ENCODE results near the gene PPDPF.
"Not testable (repeated sequence)": the region's sequence is repeated elsewhere in the genome, so short reads cannot be mapped to it uniquely, and the experiment has no call there.

Gene PPDPF

GRCh38 chr20:63504642-63505041 is 15.9 kb upstream of the PPDPF start:
- peaks cover 7% of the 10 kb centered on the region for H3K27me3 ChIP-seq (ENCODE audit: low read depth, low read length)
- no peak overlapping the region for H3K27ac ChIP-seq (ENCODE audit: low read length)
- H3K4me3 ChIP-seq (ENCODE audit: low read depth in 1 of 2, low read length in 2 of 2), result no peak overlapping the region
- peaks cover 0 to 10% of the 10 kb centered on the region in 2 donors for H3K4me1 ChIP-seq (ENCODE audit: control insufficient read depth in 1 of 2, insufficient read depth in 2 of 2, low read length in 2 of 2)
- H3K9me3 ChIP-seq (ENCODE audit: control insufficient read depth in 1 of 2, low read length in 2 of 2), result peaks cover 7 to 16% of the 10 kb centered on the region in 2 donors
- H3K36me3 ChIP-seq (ENCODE audit: control insufficient read depth in 1 of 2, insufficient read depth in 2 of 2, low read length in 2 of 2), result no peaks in the 10 kb centered on the region

- Histone ChIP-seq H3K27me3 (ENCODE audit: low read depth, low read length) (peaks cover under 1% of the 10 kb centered on the region), H3K4me3 (ENCODE audit: low read depth in 1 of 2, low read length in 2 of 2) (no peak overlapping the region), H3K4me1 (ENCODE audit: control insufficient read depth in 1 of 2, insufficient read depth in 2 of 2, low read length in 2 of 2) (peaks cover 0 to 8% of the 10 kb centered on the region in 2 donors), H3K9me3 (ENCODE audit: control insufficient read depth in 1 of 2, low read length in 2 of 2) (peaks cover 7 to 16% of the 10 kb centered on the region in 2 donors), H3K27ac (ENCODE audit: low read length) (no peak overlapping the region), H3K36me3 (ENCODE audit: control insufficient read depth in 1 of 2, insufficient read depth in 2 of 2, low read length in 2 of 2) (no peaks in the 10 kb centered on the region)
Observed at GRCh38 chr20:63505281-63505680, 15.3 kb upstream of the PPDPF start.

GRCh38 chr20:63505723-63506122 is 14.8 kb upstream of the PPDPF start:
- H3K27ac ChIP-seq (ENCODE audit: low read length), result no peak overlapping the region
- no peak overlapping the region for H3K4me3 ChIP-seq (ENCODE audit: low read depth in 1 of 2, low read length in 2 of 2)
- peaks cover 0 to 8% of the 10 kb centered on the region in 2 donors for H3K4me1 ChIP-seq (ENCODE audit: control insufficient read depth in 1 of 2, insufficient read depth in 2 of 2, low read length in 2 of 2)
- H3K27me3 ChIP-seq (ENCODE audit: low read depth, low read length), result no peaks in the 10 kb centered on the region
- peaks cover 7 to 16% of the 10 kb centered on the region in 2 donors for H3K9me3 ChIP-seq (ENCODE audit: control insufficient read depth in 1 of 2, low read length in 2 of 2)
- H3K36me3 ChIP-seq (ENCODE audit: control insufficient read depth in 1 of 2, insufficient read depth in 2 of 2, low read length in 2 of 2), result no peaks in the 10 kb centered on the region

- no peak overlapping the region for H3K4me3 ChIP-seq (ENCODE audit: low read depth in 1 of 2, low read length in 2 of 2)
- H3K4me1 ChIP-seq (ENCODE audit: control insufficient read depth in 1 of 2, insufficient read depth in 2 of 2, low read length in 2 of 2), result peaks cover 0 to 3% of the 10 kb centered on the region in 2 donors
- H3K27ac ChIP-seq (ENCODE audit: low read length), result no peak overlapping the region
- peaks cover 7 to 16% of the 10 kb centered on the region in 2 donors for H3K9me3 ChIP-seq (ENCODE audit: control insufficient read depth in 1 of 2, low read length in 2 of 2)
- no peaks in the 10 kb centered on the region for H3K27me3 ChIP-seq (ENCODE audit: low read depth, low read length)
- H3K36me3 ChIP-seq (ENCODE audit: control insufficient read depth in 1 of 2, insufficient read depth in 2 of 2, low read length in 2 of 2), result no peaks in the 10 kb centered on the region
Observed at GRCh38 chr20:63507083-63507743, 13.4 kb upstream of the PPDPF start.

GRCh38 chr20:63508072-63508768 is 12.3 kb upstream of the PPDPF start:
- Histone ChIP-seq H3K4me1 (ENCODE audit: control insufficient read depth in 1 of 2, insufficient read depth in 2 of 2, low read length in 2 of 2) (no peaks in the 10 kb centered on the region), H3K27me3 (ENCODE audit: low read depth, low read length) (peaks cover 5% of the 10 kb centered on the region), H3K36me3 (ENCODE audit: control insufficient read depth in 1 of 2, insufficient read depth in 2 of 2, low read length in 2 of 2) (no peaks in the 10 kb centered on the region), H3K9me3 (ENCODE audit: control insufficient read depth in 1 of 2, low read length in 2 of 2) (peaks cover 7 to 16% of the 10 kb centered on the region in 2 donors), H3K4me3 (ENCODE audit: low read depth in 1 of 2, low read length in 2 of 2) (no peak overlapping the region), H3K27ac (ENCODE audit: low read length) (no peak overlapping the region)

GRCh38 chr20:63509088-63509564 is 11.4 kb upstream of the PPDPF start:
- H3K36me3 ChIP-seq (ENCODE audit: control insufficient read depth in 1 of 2, insufficient read depth in 2 of 2, low read length in 2 of 2), result no peaks in the 10 kb centered on the region
- peaks cover 7 to 16% of the 10 kb centered on the region in 2 donors for H3K9me3 ChIP-seq (ENCODE audit: control insufficient read depth in 1 of 2, low read length in 2 of 2)
- H3K27ac ChIP-seq (ENCODE audit: low read length), result no peak overlapping the region
- H3K4me3 ChIP-seq (ENCODE audit: low read depth in 1 of 2, low read length in 2 of 2), result no peak overlapping the region
- peaks cover 5% of the 10 kb centered on the region for H3K27me3 ChIP-seq (ENCODE audit: low read depth, low read length)
- H3K4me1 ChIP-seq (ENCODE audit: control insufficient read depth in 1 of 2, insufficient read depth in 2 of 2, low read length in 2 of 2), result no peaks in the 10 kb centered on the region

GRCh38 chr20:63513207-63513606 is 7.4 kb upstream of the PPDPF start:
- no peaks in the 10 kb centered on the region for H3K4me1 ChIP-seq (ENCODE audit: control insufficient read depth in 1 of 2, insufficient read depth in 2 of 2, low read length in 2 of 2)
- H3K27me3 ChIP-seq (ENCODE audit: low read depth, low read length), result peaks cover 5% of the 10 kb centered on the region
- no peaks in the 10 kb centered on the region for H3K9me3 ChIP-seq (ENCODE audit: control insufficient read depth in 1 of 2, low read length in 2 of 2)
- no peak overlapping the region for H3K27ac ChIP-seq (ENCODE audit: low read length)
- no peaks in the 10 kb centered on the region for H3K36me3 ChIP-seq (ENCODE audit: control insufficient read depth in 1 of 2, insufficient read depth in 2 of 2, low read length in 2 of 2)
- H3K4me3 ChIP-seq (ENCODE audit: low read depth in 1 of 2, low read length in 2 of 2), result no peak overlapping the region

GRCh38 chr20:63514520-63514919 is 6.0 kb upstream of the PPDPF start:
- not testable (repeated sequence) for H3K4me3 ChIP-seq (ENCODE audit: low read depth in 1 of 2, low read length in 2 of 2); H3K27ac ChIP-seq (ENCODE audit: low read length)

GRCh38 chr20:63517376-63518309 is 2.9 kb upstream of the PPDPF start:
- H3K4me3 ChIP-seq (ENCODE audit: low read depth in 1 of 2, low read length in 2 of 2), result no peak overlapping the region
- peaks cover 0 to 17% of the 10 kb centered on the region in 2 donors for H3K4me1 ChIP-seq (ENCODE audit: control insufficient read depth in 1 of 2, insufficient read depth in 2 of 2, low read length in 2 of 2)
- H3K27me3 ChIP-seq (ENCODE audit: low read depth, low read length), result peaks cover 6% of the 10 kb centered on the region
- no peaks in the 10 kb centered on the region for H3K36me3 ChIP-seq (ENCODE audit: control insufficient read depth in 1 of 2, insufficient read depth in 2 of 2, low read length in 2 of 2)
- H3K27ac ChIP-seq (ENCODE audit: low read length), result no peak overlapping the region
- H3K9me3 ChIP-seq (ENCODE audit: control insufficient read depth in 1 of 2, low read length in 2 of 2), result no peaks in the 10 kb centered on the region

More at GRCh38 chr20:63514520-63514919, 6.0 kb upstream of the PPDPF start:
- not testable (repeated sequence) for H3K4me1 ChIP-seq (ENCODE audit: control insufficient read depth in 1 of 2, insufficient read depth in 2 of 2, low read length in 2 of 2); H3K36me3 ChIP-seq (ENCODE audit: control insufficient read depth in 1 of 2, insufficient read depth in 2 of 2, low read length in 2 of 2); H3K9me3 ChIP-seq (ENCODE audit: control insufficient read depth in 1 of 2, low read length in 2 of 2); H3K27me3 ChIP-seq (ENCODE audit: low read depth, low read length)

- Histone ChIP-seq H3K4me1 (ENCODE audit: control insufficient read depth in 1 of 2, insufficient read depth in 2 of 2, low read length in 2 of 2) (peaks cover 0 to 17% of the 10 kb centered on the region in 2 donors), H3K9me3 (ENCODE audit: control insufficient read depth in 1 of 2, low read length in 2 of 2) (no peaks in the 10 kb centered on the region), H3K27ac (ENCODE audit: low read length) (no peak overlapping the region), H3K27me3 (ENCODE audit: low read depth, low read length) (peaks cover 4% of the 10 kb centered on the region), H3K4me3 (ENCODE audit: low read depth in 1 of 2, low read length in 2 of 2) (no peak overlapping the region), H3K36me3 (ENCODE audit: control insufficient read depth in 1 of 2, insufficient read depth in 2 of 2, low read length in 2 of 2) (peaks cover 0 to 2% of the 10 kb centered on the region in 2 donors)
Observed at GRCh38 chr20:63518351-63518861, 2.2 kb upstream of the PPDPF start.

All from muscle layer of duodenum (tissue), 2 donors.